Measurements from ENCODE around the gene CD93. TPM values are rescaled to one million over a fixed set of nuclear protein-coding genes. Genes with fewer than 3 reads are reported as not detected.

The CD93 gene
- total RNA-seq, 2 experiments from 2014 or later = 1.1 TPM

DNA sequence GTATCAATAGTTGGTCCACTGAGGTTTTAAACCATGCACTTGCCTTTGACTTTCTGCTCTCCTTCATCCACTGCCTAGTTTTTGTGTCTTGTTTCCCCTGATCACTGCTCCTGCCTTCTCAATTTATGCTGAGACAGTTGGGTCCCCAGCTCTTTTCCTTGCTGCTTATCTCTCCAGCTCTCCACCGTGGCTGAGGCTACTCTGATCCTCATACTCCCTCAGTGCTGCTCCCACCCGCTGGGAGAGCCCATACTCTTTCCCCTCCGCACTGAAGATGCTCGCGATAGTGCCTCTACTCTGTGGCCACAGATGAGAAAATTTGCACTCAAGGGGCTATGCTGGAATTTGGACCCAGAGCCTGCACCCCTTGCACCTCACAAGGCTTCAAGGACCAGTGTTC lies 33.2 kb downstream of the CD93 start:
- Mint-ChIP-seq H3K36me3 (ENCODE audit: low read depth) (no peaks in the 10 kb centered on the region), H3K4me3 (no peak overlapping the region), H3K27ac (no peak overlapping the region), H3K9me3 (no peaks in the 10 kb centered on the region), H3K27me3 (peaks cover 31% of the 10 kb centered on the region), H3K4me1 (ENCODE audit: low read depth) (no peaks in the 10 kb centered on the region)
- no peaks in the 10 kb centered on the region for H3K36me3 ChIP-seq (ENCODE audit: insufficient read depth, low read length)
- intact Hi-C loops (cut with DNase I, micrococcal nuclease) = no loop called here
- CTCF ChIA-PET = no interaction called here
- POLR2A ChIA-PET = no interaction called here
- H3K4me1 ChIP-seq (ENCODE audit: insufficient read depth, low read length) = peaks cover 14% of the 10 kb centered on the region
- no peak overlapping the region for H3K4me3 ChIP-seq (ENCODE audit: low read length)
- ATAC-seq (ENCODE audit: poor library complexity) (no peak), DNase-seq (no peak)
- no peak overlapping the region for H3K27ac ChIP-seq (ENCODE audit: low read depth in 1 of 2, low read length in 2 of 2)
- H3K9me3 ChIP-seq (ENCODE audit: control insufficient read depth in 1 of 2, insufficient read depth in 1 of 2, low read length in 2 of 2) = peaks cover 0 to 23% of the 10 kb centered on the region in 2 experiments
- TF ChIP-seq, protein P1, sequence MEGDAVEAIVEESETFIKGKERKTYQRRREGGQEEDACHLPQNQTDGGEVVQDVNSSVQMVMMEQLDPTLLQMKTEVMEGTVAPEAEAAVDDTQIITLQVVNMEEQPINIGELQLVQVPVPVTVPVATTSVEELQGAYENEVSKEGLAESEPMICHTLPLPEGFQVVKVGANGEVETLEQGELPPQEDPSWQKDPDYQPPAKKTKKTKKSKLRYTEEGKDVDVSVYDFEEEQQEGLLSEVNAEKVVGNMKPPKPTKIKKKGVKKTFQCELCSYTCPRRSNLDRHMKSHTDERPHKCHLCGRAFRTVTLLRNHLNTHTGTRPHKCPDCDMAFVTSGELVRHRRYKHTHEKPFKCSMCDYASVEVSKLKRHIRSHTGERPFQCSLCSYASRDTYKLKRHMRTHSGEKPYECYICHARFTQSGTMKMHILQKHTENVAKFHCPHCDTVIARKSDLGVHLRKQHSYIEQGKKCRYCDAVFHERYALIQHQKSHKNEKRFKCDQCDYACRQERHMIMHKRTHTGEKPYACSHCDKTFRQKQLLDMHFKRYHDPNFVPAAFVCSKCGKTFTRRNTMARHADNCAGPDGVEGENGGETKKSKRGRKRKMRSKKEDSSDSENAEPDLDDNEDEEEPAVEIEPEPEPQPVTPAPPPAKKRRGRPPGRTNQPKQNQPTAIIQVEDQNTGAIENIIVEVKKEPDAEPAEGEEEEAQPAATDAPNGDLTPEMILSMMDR (IDR thresholded peaks at IDR 0.05) = no peak
- peaks cover 25 to 33% of the 10 kb centered on the region in 2 experiments for H3K27me3 ChIP-seq (ENCODE audit: control insufficient read depth in 1 of 2, insufficient read depth in 2 of 2, low read length in 2 of 2)

DNA sequence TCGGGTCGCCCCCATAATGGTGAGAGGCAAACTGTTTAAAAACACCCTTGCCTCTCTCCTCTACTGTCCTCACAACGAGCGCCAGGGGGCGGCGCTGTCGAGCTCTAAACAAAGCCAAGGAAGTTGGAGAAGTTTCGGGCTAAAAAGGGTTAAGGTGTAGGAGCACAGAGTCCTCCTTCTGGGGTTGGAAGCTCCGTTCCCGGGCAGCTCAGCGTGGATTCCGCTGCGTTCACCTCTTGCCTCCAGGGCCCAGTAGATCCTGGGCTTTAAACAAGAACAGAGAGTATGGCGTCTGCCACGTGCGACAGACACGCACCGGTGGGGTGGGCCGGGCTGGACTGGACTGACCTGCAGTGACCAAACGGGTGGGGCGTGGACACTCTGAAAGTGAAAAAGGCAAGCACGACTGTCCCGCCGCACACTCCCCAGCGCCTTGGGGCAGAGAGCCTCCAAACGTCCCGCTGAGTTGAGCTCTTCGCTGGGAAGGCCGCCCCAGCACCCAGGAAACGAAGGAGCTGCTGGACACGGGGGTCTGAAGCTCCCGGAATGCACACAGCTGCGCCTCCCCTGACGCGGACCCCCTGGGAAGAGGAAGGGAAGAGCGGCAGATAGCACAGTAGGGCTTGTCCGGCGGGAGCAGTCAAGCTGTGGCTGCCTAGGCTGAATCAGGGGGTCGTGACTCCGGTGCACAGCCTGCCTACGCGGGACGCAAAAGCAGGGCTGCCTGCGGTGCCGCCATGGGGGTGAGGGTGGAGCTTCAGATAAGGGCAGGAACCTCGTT lies 35.1 kb downstream of the CD93 start:
- Mint-ChIP-seq H3K27ac (no peak overlapping the region), H3K4me1 (ENCODE audit: low read depth) (peaks cover 6% of the 10 kb centered on the region), H3K27me3 (peaks cover 45% of the 10 kb centered on the region), H3K4me3 (no peak overlapping the region), H3K9me3 (no peaks in the 10 kb centered on the region), H3K36me3 (ENCODE audit: low read depth) (no peaks in the 10 kb centered on the region)
- H3K4me3 ChIP-seq (ENCODE audit: low read length) = peak overlapping the region; percentile 33
- ATAC-seq (ENCODE audit: poor library complexity) (no peak), DNase-seq (peak in 3 of 14 experiments; percentile 19 to 52 (median 51))
- TF ChIP-seq, protein P1 (IDR thresholded peaks at IDR 0.05) = no peak
- H3K36me3 ChIP-seq (ENCODE audit: insufficient read depth, low read length) = no peaks in the 10 kb centered on the region
- H3K27me3 ChIP-seq (ENCODE audit: control insufficient read depth in 1 of 2, insufficient read depth in 2 of 2, low read length in 2 of 2) = peaks cover 34 to 51% of the 10 kb centered on the region in 2 experiments
- H3K27ac ChIP-seq (ENCODE audit: low read depth in 1 of 2, low read length in 2 of 2) = no peak overlapping the region
- peaks cover 0 to 29% of the 10 kb centered on the region in 2 experiments for H3K9me3 ChIP-seq (ENCODE audit: control insufficient read depth in 1 of 2, insufficient read depth in 1 of 2, low read length in 2 of 2)
- ChIA-PET CTCF (no interaction called here), POLR2A (no interaction called here)
- peaks cover 20% of the 10 kb centered on the region for H3K4me1 ChIP-seq (ENCODE audit: insufficient read depth, low read length)
- intact Hi-C loops (cut with DNase I, micrococcal nuclease) = no loop called here

DNA sequence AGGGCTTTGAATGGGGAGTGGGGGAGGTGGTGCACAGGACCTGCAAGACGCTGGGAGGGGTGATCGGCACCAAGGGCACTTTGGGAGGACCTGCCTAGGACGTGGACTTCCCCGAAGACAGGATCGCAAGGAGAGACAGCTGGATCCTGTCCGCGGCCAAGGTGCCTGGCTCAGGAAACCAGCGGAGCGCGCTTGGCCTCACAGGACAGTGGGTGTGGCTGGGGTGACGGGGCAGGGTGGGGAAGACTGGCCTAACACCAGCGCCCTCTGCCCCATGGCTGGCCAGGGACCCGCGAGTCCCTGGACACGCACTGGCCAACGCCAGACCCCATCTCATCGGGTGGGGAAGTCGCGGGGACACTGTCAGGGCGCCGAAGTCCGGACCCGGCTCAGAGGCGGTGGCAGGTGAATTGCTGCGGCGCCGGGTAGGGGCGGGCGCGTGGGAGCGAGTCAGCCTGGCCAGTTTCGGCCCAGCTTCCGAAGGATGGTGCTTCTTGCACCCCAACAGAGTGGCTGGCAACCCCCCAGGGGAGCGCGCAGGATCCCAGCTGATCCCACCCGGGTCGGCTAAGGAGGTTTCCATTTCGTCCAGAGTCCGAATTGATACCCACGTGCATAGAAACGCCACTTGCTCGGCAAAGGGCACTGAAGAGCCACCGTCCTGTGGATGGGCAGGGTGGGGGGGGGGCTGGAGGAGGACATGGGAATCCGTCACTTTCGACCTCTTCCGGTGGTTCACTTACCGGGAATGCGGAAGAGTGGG lies 35.9 kb downstream of the CD93 start:
- CTCF ChIA-PET = no interaction called here
- H3K4me3 Mint-ChIP-seq = no peak overlapping the region

More for the DNA sequence above, 35.9 kb downstream of the CD93 start:
- intact Hi-C loops (cut with DNase I, micrococcal nuclease) = no loop called here
- no peak overlapping the region for H3K27ac ChIP-seq (ENCODE audit: low read depth in 1 of 2, low read length in 2 of 2)
- Mint-ChIP-seq H3K27ac (no peak overlapping the region), H3K36me3 (ENCODE audit: low read depth) (no peaks in the 10 kb centered on the region), H3K4me1 (ENCODE audit: low read depth) (peaks cover 6% of the 10 kb centered on the region), H3K9me3 (no peaks in the 10 kb centered on the region), H3K27me3 (peaks cover 51% of the 10 kb centered on the region)
- H3K27me3 ChIP-seq (ENCODE audit: control insufficient read depth in 1 of 2, insufficient read depth in 2 of 2, low read length in 2 of 2) = peaks cover 38 to 52% of the 10 kb centered on the region in 2 experiments
- DNase-seq (peak in 2 of 14 experiments; percentile 15 to 31), ATAC-seq (ENCODE audit: poor library complexity) (no peak)
- H3K4me3 ChIP-seq (ENCODE audit: low read length) = peak overlapping the region; percentile 33
- peaks cover 0 to 29% of the 10 kb centered on the region in 2 experiments for H3K9me3 ChIP-seq (ENCODE audit: control insufficient read depth in 1 of 2, insufficient read depth in 1 of 2, low read length in 2 of 2)
- POLR2A ChIA-PET = no interaction called here
- H3K4me1 ChIP-seq (ENCODE audit: insufficient read depth, low read length) = peaks cover 20% of the 10 kb centered on the region
- no peaks in the 10 kb centered on the region for H3K36me3 ChIP-seq (ENCODE audit: insufficient read depth, low read length)
- TF ChIP-seq, protein P1 (IDR thresholded peaks at IDR 0.05) = no peak

All from CD4-positive, alpha-beta T cell (primary cell).